NCI-H2227 treated with DMSO at 0.1 percent for 48 hours (cell line): Measurements from ENCODE around the gene ANKRD33B.
"Not testable (repeated sequence)": the region's sequence is repeated elsewhere in the genome, so short reads cannot be mapped to it uniquely, and the experiment has no call there.

ENCODE experiments used
- DNase-seq: peaks from one replicate; lab custom pipeline; 2025; lab: John Stamatoyannopoulos, UW

The ANKRD33B gene

GRCh38 chr5:10563945-10564837 is at the start of gene ANKRD33B:
Gene ANKRD33B, plus strand, starts transcription at chr5:10564070. Its CDS starts 398 bp downstream, at chr5:10564468.
- DNase-seq = peak; percentile 50

GRCh38 chr5:10514572-10514971 is 49.3 kb upstream of the ANKRD33B start:
- DNase-seq = not testable (repeated sequence)

- DNase-seq = no peak
Measured at GRCh38 chr5:10515492-10515891, 48.4 kb upstream of the ANKRD33B start.

DNA sequence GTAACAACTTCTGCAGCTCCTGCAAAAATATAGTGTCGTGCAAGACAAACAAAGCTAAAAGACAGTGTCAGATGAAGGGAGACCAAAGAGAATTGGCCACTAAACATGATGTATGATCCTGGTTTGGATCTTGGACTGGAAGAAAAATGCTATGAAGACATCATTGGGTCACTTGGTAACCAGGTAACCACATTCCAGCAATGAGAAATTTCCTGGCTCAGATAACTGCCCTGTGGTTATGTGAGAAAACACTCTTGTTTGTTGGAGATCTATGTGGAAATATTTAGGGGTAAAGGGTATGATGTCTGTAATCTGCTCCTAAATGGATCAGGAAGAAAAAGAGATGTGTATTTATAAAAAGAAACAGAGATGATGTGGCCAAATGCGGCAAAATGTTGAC is 45.5 kb upstream of the ANKRD33B start:
- DNase-seq = no peak

DNA sequence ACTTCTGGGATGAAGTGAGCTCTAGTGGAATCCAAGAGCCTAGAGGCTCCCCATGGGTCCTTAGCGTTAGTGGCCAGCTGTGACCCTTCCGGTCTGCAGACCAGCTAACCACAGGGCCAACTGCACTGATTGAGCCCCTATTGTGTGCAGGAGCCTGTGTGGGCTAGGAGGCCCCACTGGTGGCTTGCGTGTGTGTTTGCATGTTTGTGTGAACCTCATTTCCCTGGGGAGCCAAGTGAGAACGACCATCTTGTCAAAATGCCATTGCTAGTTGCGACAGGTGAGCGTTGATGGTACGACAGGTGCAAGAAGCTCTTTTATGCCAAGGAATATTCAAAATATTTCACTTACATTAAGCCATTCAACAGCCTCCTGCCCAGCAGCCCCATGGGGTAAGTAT is 44.1 kb upstream of the ANKRD33B start:
- no peak for DNase-seq

GRCh38 chr5:10520706-10521105 is 43.2 kb upstream of the ANKRD33B start:
- DNase-seq = no peak

GRCh38 chr5:10521466-10522223 is 42.2 kb upstream of the ANKRD33B start:
- DNase-seq = no peak

GRCh38 chr5:10522224-10522611 is 41.7 kb upstream of the ANKRD33B start:
- DNase-seq = no peak

GRCh38 chr5:10524376-10525123 is 39.3 kb upstream of the ANKRD33B start:
- DNase-seq = no peak

DNA sequence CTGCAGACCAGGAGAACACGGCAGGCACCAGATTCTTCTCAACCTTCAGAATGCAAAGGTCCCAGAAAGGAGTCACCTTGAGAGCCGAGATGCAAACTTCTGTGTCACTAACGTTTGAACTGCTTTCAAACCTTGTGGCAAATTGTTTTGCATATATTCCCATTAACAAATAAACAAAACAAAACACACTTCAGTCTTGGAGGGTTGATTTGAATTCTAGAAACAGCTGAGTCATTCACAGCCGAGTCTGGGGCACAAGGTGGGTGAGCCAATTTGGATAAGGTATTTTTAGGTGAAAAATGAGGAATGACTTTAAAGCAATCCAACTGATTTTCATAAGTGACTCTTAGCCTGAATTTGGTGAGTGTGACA is 38.8 kb upstream of the ANKRD33B start:
- no peak for DNase-seq

DNA sequence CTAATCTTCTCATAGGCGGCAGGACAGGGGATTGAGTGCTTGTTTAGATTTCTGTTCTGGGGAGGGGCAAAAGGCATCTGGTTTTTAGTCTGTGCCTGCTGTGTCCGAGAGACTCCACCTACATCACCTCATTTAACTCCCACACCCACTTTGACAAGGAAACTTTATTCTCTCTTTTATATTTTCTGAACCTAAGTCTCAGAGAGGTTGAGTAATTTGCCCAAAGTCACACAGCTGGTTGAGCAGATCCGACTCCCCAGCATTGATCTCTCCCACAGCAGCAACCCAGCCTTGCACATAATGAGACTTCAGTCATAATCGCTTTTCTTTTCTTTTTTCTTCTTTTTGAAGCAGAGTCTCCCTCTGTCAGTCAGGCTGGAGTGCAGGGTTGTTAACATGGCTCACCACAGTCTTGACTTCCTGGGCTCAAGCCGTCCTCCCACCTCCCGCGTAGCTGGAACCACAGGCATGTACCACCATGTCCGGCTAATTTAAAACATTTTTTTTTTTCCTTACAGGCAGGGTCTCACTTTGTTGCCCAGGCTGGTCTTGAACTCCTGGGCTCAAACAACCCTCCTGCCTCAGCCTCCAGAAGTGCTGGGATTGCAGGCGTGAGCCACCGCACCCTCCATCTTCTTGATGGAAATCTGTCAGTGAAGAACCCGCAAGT is 36.5 kb upstream of the ANKRD33B start:
- no peak for DNase-seq

- DNase-seq = no peak
Measured at GRCh38 chr5:10528056-10528816, 35.6 kb upstream of the ANKRD33B start.

GRCh38 chr5:10528827-10529226 is 35.0 kb upstream of the ANKRD33B start:
- no peak for DNase-seq

- no peak for DNase-seq
Measured at GRCh38 chr5:10530601-10531320, 33.1 kb upstream of the ANKRD33B start.

GRCh38 chr5:10532421-10532820 is 31.4 kb upstream of the ANKRD33B start:
- no peak for DNase-seq

DNA sequence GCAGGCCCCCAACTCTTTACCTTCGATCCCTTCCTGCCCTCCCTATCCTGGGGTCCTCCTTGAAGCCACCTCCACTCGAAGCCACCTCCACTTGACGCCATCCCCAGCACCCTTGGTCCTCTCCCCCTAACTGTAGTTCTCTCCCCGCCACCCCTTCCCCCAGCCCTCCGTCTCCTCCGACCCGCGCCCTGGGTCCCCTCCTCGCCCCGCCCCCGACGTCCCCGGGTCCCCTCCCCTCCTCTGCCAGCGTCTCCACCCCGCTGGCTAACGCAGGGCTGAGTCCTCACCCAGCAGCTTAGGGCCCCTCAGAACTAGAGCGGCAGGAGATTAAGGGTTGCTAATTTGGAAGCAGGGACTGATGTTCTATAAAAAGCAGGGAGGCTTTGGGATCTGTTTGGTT is 30.6 kb upstream of the ANKRD33B start:
- DNase-seq = no peak

GRCh38 chr5:10534561-10535530 is 29.0 kb upstream of the ANKRD33B start:
- no peak for DNase-seq

DNA sequence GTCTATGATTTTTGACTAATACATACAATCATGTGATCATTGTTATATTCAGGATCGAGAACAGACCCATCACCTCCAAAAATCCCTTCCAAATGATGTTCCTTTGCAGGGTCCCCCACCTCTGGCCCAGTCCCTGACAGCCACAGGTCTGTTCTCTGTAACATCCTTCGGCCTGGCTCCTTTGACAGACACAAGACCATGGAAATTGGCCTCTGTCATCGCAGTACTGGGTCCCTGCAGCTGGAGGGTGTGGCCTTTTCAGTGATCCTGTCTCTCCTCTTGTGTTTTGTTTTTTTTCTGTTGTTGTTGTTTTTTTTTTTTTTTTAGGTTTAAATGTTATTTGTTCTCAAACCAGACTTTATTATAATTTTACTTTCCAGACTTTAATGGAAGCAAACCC is 27.4 kb upstream of the ANKRD33B start:
- DNase-seq = no peak

GRCh38 chr5:10536931-10537579 is 26.8 kb upstream of the ANKRD33B start:
- DNase-seq = no peak
